ENCODE data around the gene EEA1.

DNA sequence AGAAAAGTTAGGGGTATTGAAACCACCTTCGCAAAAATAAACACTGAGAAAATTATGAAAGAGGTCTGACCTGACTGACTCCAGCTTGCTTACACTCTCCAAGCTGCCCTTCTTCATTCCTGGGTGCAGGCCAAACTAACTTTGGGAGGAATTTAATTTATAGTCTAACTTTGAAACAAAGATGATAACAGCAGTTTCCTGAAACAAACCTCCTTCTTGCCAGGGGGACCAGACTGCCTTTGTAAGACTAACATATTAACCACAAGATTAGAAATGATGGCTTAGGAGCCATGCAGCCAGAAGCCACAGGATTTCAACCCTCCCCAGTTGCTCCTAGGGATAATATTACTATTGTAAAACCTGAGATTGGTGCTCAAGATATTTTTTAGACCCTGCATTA, 13.8 kb upstream of the EEA1 start:
- TF ChIP-seq, protein P1, sequence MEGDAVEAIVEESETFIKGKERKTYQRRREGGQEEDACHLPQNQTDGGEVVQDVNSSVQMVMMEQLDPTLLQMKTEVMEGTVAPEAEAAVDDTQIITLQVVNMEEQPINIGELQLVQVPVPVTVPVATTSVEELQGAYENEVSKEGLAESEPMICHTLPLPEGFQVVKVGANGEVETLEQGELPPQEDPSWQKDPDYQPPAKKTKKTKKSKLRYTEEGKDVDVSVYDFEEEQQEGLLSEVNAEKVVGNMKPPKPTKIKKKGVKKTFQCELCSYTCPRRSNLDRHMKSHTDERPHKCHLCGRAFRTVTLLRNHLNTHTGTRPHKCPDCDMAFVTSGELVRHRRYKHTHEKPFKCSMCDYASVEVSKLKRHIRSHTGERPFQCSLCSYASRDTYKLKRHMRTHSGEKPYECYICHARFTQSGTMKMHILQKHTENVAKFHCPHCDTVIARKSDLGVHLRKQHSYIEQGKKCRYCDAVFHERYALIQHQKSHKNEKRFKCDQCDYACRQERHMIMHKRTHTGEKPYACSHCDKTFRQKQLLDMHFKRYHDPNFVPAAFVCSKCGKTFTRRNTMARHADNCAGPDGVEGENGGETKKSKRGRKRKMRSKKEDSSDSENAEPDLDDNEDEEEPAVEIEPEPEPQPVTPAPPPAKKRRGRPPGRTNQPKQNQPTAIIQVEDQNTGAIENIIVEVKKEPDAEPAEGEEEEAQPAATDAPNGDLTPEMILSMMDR (IDR thresholded peaks at IDR 0.05 in 4 of 5, conservative IDR thresholded peaks at IDR 0.05 in 1 of 5) = no peak
- TF ChIP-seq POLR2A (IDR thresholded peaks at IDR 0.05) = no peak

Data from gastrocnemius medialis (tissue), 4 donors.